ENCODE measurements around the gene PRG2.

GRCh38 chr11:57397394-57397990 is 7.0 kb upstream of the PRG2 start:
- TF ChIP-seq, protein P1, sequence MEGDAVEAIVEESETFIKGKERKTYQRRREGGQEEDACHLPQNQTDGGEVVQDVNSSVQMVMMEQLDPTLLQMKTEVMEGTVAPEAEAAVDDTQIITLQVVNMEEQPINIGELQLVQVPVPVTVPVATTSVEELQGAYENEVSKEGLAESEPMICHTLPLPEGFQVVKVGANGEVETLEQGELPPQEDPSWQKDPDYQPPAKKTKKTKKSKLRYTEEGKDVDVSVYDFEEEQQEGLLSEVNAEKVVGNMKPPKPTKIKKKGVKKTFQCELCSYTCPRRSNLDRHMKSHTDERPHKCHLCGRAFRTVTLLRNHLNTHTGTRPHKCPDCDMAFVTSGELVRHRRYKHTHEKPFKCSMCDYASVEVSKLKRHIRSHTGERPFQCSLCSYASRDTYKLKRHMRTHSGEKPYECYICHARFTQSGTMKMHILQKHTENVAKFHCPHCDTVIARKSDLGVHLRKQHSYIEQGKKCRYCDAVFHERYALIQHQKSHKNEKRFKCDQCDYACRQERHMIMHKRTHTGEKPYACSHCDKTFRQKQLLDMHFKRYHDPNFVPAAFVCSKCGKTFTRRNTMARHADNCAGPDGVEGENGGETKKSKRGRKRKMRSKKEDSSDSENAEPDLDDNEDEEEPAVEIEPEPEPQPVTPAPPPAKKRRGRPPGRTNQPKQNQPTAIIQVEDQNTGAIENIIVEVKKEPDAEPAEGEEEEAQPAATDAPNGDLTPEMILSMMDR (conservative IDR thresholded peaks at IDR 0.05), result no peak
- no peak for TF ChIP-seq ZFX (IDR thresholded peaks at IDR 0.05)

All from C4-2B (cell line).